GM12878 (cell line): ENCODE data around the gene FHOD3. TPM values are rescaled to one million over a fixed set of nuclear protein-coding genes. Genes with fewer than 3 reads are reported as not detected.

Experiments used
- ATAC-seq: fragments of 200-7000 bp; cut with Tn5 transposase; 3 replicates; pipeline ENCODE4 v1.9.1; 2020; ENCODE audit warnings: mild to moderate bottlenecking, moderate library complexity
- BruUV-seq: library from RNA; stranded (reverse); fragments of 400-500 nt; replicated peaks from 2 replicates; lab custom pipeline; 2021; lab: Mats Ljungman, UMichigan
- CTCF ChIA-PET: fragments of 300-600 bp; sonication (Branson Sonifier 250); formaldehyde crosslinking; extraction: SDS; loops from one replicate; lab custom pipeline; 2021; ENCODE audit warnings: inconsistent platforms; lab: Yijun Ruan, JAX
- POLR2A ChIA-PET: fragments of 350-600 bp; formaldehyde crosslinking; extraction: SDS; loops from one replicate; lab custom pipeline; 2021; ENCODE audit warnings: inconsistent platforms; lab: Charles Lee
- RAD21 ChIA-PET: fragments of 300-600 bp; sonication (Branson Sonifier 250); formaldehyde crosslinking; loops from one replicate; lab custom pipeline; 2023; ENCODE audit warnings: antibody characterized with exemption; ENCODE audit not compliant: unreplicated experiment; lab: Charles Lee
- SMC1A ChIA-PET: fragments of 300-600 bp; sonication (Branson Sonifier 250); formaldehyde crosslinking; loops from one replicate; lab custom pipeline; 2023; ENCODE audit not compliant: unreplicated experiment, uncharacterized antibody; lab: Charles Lee
- DNase-seq: peaks from one replicate; pipeline ENCODE4 v3.0.0-alpha.2; 2011; ENCODE audit warnings: low read depth, low spot score
- FAIRE-seq: peaks from 3 replicates; lab custom pipeline; 2011; peaks lifted over from hg19 to GRCh38; lab: Jason Lieb, UNC
- H2AFZ ChIP-seq: 2 replicates; pipeline ENCODE4 v1.6.0; 2011; ENCODE audit warnings: low read depth, low read length, control low read depth; ENCODE audit not compliant: control insufficient read depth
- H3K27ac ChIP-seq: 2 replicates; pipeline ENCODE4 v1.5.1; 2011; ENCODE audit warnings: control low read depth; ENCODE audit not compliant: control insufficient read depth, insufficient read depth
- H3K27me3 ChIP-seq, 2 experiments: replicated peaks in 1 of 2; 2 replicates each; pipeline versions ENCODE4 v1.6.0 to v1.6.1; 2011; ENCODE audit warnings: low read length in 1 of 2; ENCODE audit not compliant: control insufficient read depth in 2 of 2, insufficient read depth in 2 of 2
- H3K36me3 ChIP-seq, 2 experiments: 2 replicates each; pipeline ENCODE4 v1.5.1; 2011; ENCODE audit warnings: low read length in 1 of 2; ENCODE audit not compliant: control insufficient read depth in 2 of 2, insufficient read depth in 2 of 2
- H3K4me1 ChIP-seq: 2 replicates; pipeline ENCODE4 v1.6.1; 2011; ENCODE audit warnings: mild to moderate bottlenecking, low read length, moderate library complexity, mixed read lengths; ENCODE audit not compliant: control insufficient read depth, insufficient read depth
- H3K4me2 ChIP-seq: 2 replicates; pipeline ENCODE4 v1.6.0; 2011; ENCODE audit warnings: control low read depth; ENCODE audit not compliant: control insufficient read depth, insufficient read depth
- H3K4me3 ChIP-seq: fragments of 200-600 bp; sonication (generic); 2 replicates; pipeline ENCODE4 v1.5.1; 2016
- H3K79me2 ChIP-seq: 2 replicates; pipeline ENCODE4 v1.6.0; 2011; ENCODE audit warnings: low read length; ENCODE audit not compliant: control insufficient read depth, insufficient read depth
- H3K9ac ChIP-seq: 2 replicates; pipeline ENCODE4 v1.8.0; 2011; ENCODE audit warnings: low read length, control low read depth, mixed read lengths; ENCODE audit not compliant: control insufficient read depth, insufficient read depth
- H3K9me3 ChIP-seq: replicated peaks from 3 replicates; pipeline ENCODE4 v1.5.1; 2011; ENCODE audit warnings: mild to moderate bottlenecking, low read length; ENCODE audit not compliant: control insufficient read depth, insufficient read depth
- H4K20me1 ChIP-seq: 2 replicates; pipeline ENCODE4 v1.6.0; 2011; ENCODE audit not compliant: control insufficient read depth, insufficient read depth
- DPF2 ChIP-seq: fragments of 450-650 bp; IDR thresholded peaks from 2 replicates; pipeline ENCODE4 v1.6.1; 2017; ENCODE audit warnings: mild to moderate bottlenecking
- GATAD2B ChIP-seq: fragments of 450-650 bp; conservative IDR thresholded peaks from 2 replicates; pipeline ENCODE4 v1.6.1; 2017; ENCODE audit warnings: low read depth, mild to moderate bottlenecking, moderate library complexity
- JUNB ChIP-seq: IDR thresholded peaks from 2 replicates; pipeline ENCODE4 v1.6.1; 2016; ENCODE audit warnings: antibody characterized with exemption, mild to moderate bottlenecking
- RAD21 ChIP-seq: IDR thresholded peaks from 2 replicates; pipeline ENCODE4 v1.6.1; 2011; ENCODE audit warnings: mild to moderate bottlenecking, low read depth, low read length, moderate library complexity; ENCODE audit not compliant: insufficient read depth
- SMARCA5 ChIP-seq: fragments of 450-650 bp; IDR thresholded peaks from 2 replicates; pipeline ENCODE4 v1.6.1; 2017; ENCODE audit warnings: mild to moderate bottlenecking
- ZNF24 ChIP-seq: fragments of 450-650 bp; IDR thresholded peaks from 2 replicates; pipeline ENCODE4 v1.6.1; 2017; ENCODE audit warnings: antibody characterized with exemption, mild to moderate bottlenecking
- WGBS: methylation state at CpG from one replicate; pipeline ENCODE4 v1.1.6; 2016; ENCODE audit warnings: low lambda C conversion rate; ENCODE audit not compliant: insufficient replicate concordance, insufficient coverage; ENCODE audit errors: missing lambda C conversion rate; 5-methylcytosine and 5-hydroxymethylcytosine counted together
- in situ Hi-C: fragments of 300-500 bp; cut with MboI; formaldehyde crosslinking; loops from 9 replicates; pipeline ENCODE4 v1.14.3; 2018; ENCODE audit warnings: mixed read lengths
- intact Hi-C: fragments of 100-400 bp; cut with micrococcal nuclease; formaldehyde crosslinking; loops from one replicate; pipeline ENCODE4 v1.14.2; 2022; ENCODE audit not compliant: unreplicated experiment
- polyA plus RNA-seq, 11 experiments: library from polyadenylated mRNA; depleted of rRNA in 4 of 11; unstranded in 6 of 11; stranded (reverse) in 5 of 11; fragments of >200 nt; fragmentation: Nextera tagmentation in 4 of 11; fragmentation: Illumina TruSeq in 1 of 11; extraction: Ambion mirVana in 4 of 11; extraction: Trizol in 1 of 11; gene quantifications; 1 replicate in 1 of 11; 2 replicates in 10 of 11; pipeline versions ENCODE4 v1.2.1 to v1.2.3, GENCODE V29; 2011 to 2016; ENCODE audit warnings: inconsistent platforms in 2 of 11, missing spikeins in 2 of 11, low read depth in 1 of 11
- total RNA-seq, 4 experiments: library from RNA; depleted of rRNA in 3 of 4; stranded (reverse); fragments of >200 nt in 3 of 4; fragmentation: Illumina TruSeq in 1 of 4; extraction: Trizol in 1 of 4; gene quantifications; 2 replicates each; pipeline versions ENCODE4 v1.2.1 to v1.2.3, GENCODE V29; 2013 to 2021
- TF ChIP-seq, protein P1 (sequence below): fragments of 150-350 bp; IDR thresholded peaks from 2 replicates; pipeline ENCODE4 v1.6.1; 2014; ENCODE audit warnings: mild to moderate bottlenecking, low read depth, low read length
- TF ChIP-seq, protein P2 (sequence below): fragments of 450-650 bp; IDR thresholded peaks from 2 replicates; pipeline ENCODE4 v1.6.1; 2017; ENCODE audit warnings: mild to moderate bottlenecking, low read depth, inconsistent platforms; ENCODE audit not compliant: poor library complexity, severe bottlenecking
- TF ChIP-seq, protein P3 (sequence below): IDR thresholded peaks from 2 replicates; pipeline ENCODE4 v1.6.1; 2011; ENCODE audit warnings: borderline replicate concordance, low read depth, mild to moderate bottlenecking, moderate library complexity, low read length; ENCODE audit not compliant: insufficient read depth, poor library complexity, severe bottlenecking
- TF ChIP-seq, protein P4 (sequence below): IDR thresholded peaks from 2 replicates; pipeline ENCODE4 v1.6.1; 2011; ENCODE audit warnings: borderline replicate concordance, low read depth, mild to moderate bottlenecking, moderate library complexity, mixed read lengths, low read length; ENCODE audit not compliant: insufficient read depth; ENCODE audit errors: extremely low read length
- TF ChIP-seq, protein P5 (sequence below): fragments of 450-650 bp; IDR thresholded peaks from 2 replicates; pipeline ENCODE4 v1.6.1; 2017; ENCODE audit warnings: low read depth, mild to moderate bottlenecking, moderate library complexity

FHOD3 gene
- total and polyA plus RNA-seq, 10 of the 15 experiments (the other 5 are each of a cell fraction or from before 2014, with no cell fraction given): 0.77 to 26.7 (median 10.4) TPM

DNA sequence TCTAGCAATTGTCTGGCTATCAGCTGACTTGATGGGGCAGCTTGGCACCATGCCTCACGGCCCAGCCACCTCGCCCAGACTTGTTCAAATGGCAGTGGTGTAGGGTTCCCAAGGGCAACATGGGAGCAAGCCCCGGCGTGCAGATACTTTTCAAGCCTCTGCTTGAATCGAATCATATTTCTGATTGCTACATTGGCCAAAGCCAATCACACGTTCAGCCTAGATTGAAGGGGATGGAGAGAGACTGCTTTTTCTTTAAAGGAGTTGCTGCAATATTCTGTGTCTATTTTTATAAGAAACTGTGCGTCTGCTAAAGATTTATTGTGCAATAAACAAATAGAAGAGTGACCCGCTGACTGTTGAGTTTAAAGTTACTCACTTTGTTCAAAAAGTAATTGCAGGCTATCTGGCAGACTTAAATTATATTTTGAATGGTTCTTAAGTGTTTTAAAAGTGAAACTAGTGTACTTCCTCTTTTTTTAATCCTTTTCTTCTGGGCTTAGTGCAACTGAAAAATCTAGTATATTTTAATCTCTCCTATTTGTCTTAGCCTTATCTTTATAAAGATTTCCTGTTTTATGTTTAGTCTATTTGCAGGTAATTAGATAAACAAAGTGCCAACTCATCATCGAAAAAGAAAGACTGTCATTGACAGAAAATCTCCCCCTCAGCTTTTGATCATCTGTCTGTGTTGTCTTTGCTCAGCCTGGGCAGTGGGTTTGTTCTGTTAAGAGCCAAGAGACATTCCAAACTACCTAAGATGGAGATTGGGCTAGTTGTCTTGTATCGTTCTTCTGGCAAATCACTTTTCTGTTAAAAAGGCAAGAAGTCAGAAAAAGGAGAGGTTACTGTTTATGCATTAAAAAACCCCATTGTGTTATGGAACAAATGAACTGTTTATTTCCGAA lies 375.2 kb downstream of the FHOD3 start (continued):
- TF ChIP-seq, protein P1, sequence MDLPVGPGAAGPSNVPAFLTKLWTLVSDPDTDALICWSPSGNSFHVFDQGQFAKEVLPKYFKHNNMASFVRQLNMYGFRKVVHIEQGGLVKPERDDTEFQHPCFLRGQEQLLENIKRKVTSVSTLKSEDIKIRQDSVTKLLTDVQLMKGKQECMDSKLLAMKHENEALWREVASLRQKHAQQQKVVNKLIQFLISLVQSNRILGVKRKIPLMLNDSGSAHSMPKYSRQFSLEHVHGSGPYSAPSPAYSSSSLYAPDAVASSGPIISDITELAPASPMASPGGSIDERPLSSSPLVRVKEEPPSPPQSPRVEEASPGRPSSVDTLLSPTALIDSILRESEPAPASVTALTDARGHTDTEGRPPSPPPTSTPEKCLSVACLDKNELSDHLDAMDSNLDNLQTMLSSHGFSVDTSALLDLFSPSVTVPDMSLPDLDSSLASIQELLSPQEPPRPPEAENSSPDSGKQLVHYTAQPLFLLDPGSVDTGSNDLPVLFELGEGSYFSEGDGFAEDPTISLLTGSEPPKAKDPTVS: no peak
- TF ChIP-seq DPF2 (0 out of 2 replicates have a peak, but pooled peaks have one; percentile 24), RAD21 (no peak)
- TF ChIP-seq, protein P2, sequence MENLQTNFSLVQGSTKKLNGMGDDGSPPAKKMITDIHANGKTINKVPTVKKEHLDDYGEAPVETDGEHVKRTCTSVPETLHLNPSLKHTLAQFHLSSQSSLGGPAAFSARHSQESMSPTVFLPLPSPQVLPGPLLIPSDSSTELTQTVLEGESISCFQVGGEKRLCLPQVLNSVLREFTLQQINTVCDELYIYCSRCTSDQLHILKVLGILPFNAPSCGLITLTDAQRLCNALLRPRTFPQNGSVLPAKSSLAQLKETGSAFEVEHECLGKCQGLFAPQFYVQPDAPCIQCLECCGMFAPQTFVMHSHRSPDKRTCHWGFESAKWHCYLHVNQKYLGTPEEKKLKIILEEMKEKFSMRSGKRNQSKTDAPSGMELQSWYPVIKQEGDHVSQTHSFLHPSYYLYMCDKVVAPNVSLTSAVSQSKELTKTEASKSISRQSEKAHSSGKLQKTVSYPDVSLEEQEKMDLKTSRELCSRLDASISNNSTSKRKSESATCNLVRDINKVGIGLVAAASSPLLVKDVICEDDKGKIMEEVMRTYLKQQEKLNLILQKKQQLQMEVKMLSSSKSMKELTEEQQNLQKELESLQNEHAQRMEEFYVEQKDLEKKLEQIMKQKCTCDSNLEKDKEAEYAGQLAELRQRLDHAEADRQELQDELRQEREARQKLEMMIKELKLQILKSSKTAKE: no peak

DNA sequence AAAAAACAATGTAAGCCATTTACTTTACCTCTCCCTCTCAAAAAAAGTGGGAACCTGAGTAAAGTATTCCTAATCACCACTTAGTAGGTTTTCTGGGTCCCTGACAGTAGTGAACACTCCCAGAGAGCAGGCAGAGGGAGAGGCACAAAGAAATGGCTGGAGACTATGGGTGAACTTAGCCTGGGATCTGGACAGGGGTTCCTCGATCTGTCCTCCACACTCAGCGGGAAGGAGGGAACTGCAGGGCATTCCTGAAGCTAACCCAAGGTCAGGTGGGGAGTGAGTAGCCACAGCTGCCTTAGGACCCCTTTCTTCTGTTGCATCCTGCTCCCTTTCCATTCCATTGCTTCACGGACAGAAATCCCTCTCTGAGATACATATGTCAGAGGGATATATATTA lies 375.9 kb downstream of the FHOD3 start:
- H3K27me3 ChIP-seq: no peaks in the 10 kb centered on the region
- DNase-seq (no peak), ATAC-seq (no peak), FAIRE-seq (no peak)
- ChIA-PET RAD21 (no interaction called here), POLR2A (no interaction called here), CTCF (no interaction called here), SMC1A (interaction anchor here (0.6 to 1.2 kb wide), 2 partner anchors 11 to 824 kb away, joined by 3 read pairs; no protein-coding TSS in a partner anchor)
- H3K9me3 ChIP-seq: peaks cover 4% of the 10 kb centered on the region; the same call in 2 of the 3 replicates
- no peak overlapping the region for H3K27ac ChIP-seq
- no peaks in the 10 kb centered on the region; a peak in 1 of 4 replicates for H3K36me3 ChIP-seq
- no peak overlapping the region for H3K9ac ChIP-seq
- 54% methylated on average over 3 of the region's 3 CpGs for WGBS
- no TSS peak for BruUV-seq
- intact Hi-C loops (no loop called here), in situ Hi-C loops (no loop called here)
- no peaks in the 10 kb centered on the region for H3K79me2 ChIP-seq
- 0 out of 2 replicates have a peak, but pooled peaks cover 7% of the 10 kb centered on the region for H3K4me1 ChIP-seq
- H4K20me1 ChIP-seq: no peaks in the 10 kb centered on the region
- H3K4me2 ChIP-seq: no peak overlapping the region
- no peak overlapping the region for H2AFZ ChIP-seq
- no peak overlapping the region for H3K4me3 ChIP-seq
- TF ChIP-seq JUNB (no peak), ZNF24 (no peak), SMARCA5 (no peak), GATAD2B (no peak)
- TF ChIP-seq, protein P3, sequence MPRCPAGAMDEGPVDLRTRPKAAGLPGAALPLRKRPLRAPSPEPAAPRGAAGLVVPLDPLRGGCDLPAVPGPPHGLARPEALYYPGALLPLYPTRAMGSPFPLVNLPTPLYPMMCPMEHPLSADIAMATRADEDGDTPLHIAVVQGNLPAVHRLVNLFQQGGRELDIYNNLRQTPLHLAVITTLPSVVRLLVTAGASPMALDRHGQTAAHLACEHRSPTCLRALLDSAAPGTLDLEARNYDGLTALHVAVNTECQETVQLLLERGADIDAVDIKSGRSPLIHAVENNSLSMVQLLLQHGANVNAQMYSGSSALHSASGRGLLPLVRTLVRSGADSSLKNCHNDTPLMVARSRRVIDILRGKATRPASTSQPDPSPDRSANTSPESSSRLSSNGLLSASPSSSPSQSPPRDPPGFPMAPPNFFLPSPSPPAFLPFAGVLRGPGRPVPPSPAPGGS: no peak
- TF ChIP-seq, protein P4, sequence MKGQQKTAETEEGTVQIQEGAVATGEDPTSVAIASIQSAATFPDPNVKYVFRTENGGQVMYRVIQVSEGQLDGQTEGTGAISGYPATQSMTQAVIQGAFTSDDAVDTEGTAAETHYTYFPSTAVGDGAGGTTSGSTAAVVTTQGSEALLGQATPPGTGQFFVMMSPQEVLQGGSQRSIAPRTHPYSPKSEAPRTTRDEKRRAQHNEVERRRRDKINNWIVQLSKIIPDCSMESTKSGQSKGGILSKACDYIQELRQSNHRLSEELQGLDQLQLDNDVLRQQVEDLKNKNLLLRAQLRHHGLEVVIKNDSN: no peak
- TF ChIP-seq, protein P5, sequence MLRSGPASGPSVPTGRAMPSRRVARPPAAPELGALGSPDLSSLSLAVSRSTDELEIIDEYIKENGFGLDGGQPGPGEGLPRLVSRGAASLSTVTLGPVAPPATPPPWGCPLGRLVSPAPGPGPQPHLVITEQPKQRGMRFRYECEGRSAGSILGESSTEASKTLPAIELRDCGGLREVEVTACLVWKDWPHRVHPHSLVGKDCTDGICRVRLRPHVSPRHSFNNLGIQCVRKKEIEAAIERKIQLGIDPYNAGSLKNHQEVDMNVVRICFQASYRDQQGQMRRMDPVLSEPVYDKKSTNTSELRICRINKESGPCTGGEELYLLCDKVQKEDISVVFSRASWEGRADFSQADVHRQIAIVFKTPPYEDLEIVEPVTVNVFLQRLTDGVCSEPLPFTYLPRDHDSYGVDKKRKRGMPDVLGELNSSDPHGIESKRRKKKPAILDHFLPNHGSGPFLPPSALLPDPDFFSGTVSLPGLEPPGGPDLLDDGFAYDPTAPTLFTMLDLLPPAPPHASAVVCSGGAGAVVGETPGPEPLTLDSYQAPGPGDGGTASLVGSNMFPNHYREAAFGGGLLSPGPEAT: no peak
